ENCODE data around the gene DDI2.

Gene DDI2

GRCh38 chr1:15718199-15718601 lies 100.9 kb downstream of the DDI2 start:
- DNase-seq (ENCODE audit: low read depth) = no peak
- H3K4me3 ChIP-seq (ENCODE audit: control insufficient read depth, low read depth, low read length) = no peak overlapping the region
- TF ChIP-seq CTCF (IDR thresholded peaks at IDR 0.05; ENCODE audit: control insufficient read depth, insufficient read depth, low read depth, low read length, missing control alignments) = no peak
